GM15510 (cell line): Measurements from ENCODE around the gene EHMT1.

Experiments used
- POLR2A ChIP-seq: IDR thresholded peaks from 3 replicates; pipeline ENCODE4 v1.6.1; 2011; ENCODE audit warnings: borderline replicate concordance; ENCODE audit not compliant: insufficient read length; ENCODE audit errors: extremely low read depth

EHMT1 gene

DNA sequence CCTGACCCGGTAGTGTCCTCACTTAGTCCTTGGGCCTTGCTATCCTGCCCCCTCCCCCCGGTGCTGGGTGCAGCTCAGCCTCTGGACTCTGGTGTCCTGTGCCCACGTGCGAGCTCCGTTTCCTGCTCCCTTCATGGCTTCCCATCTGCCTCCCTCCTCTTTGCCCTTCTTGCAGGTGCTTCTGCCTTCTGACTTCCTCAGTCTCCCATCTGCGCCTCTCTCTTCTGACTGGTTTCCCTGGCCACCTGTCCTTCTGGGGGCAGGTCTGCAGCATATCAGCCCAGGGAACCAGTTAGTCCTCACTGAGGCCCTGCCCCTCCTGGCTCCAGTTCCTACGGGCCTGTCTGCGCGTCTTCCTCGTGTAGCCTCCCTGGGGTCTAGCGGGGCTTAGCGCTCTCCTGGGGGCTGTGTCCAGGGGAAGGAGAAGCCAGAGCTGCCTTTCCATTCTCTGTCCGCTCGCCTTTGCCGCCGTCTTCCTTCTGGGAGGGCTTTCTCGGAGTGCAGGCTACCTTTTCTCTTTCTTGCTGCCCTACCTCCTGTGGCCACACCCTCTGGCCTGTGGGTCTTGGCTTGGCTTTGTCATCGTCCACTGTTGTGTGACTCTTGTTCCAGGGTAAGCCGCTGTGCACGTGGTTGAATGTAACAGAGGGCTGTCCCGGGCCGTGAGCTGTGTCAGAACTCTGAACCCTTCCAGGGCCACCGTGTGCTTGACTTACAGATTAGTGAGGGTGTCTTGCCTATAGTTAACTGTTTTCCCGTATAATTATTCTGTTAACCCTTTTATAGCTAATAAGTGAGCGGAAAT, 51.8 kb downstream of the EHMT1 start:
- TF ChIP-seq POLR2A, result no peak

DNA sequence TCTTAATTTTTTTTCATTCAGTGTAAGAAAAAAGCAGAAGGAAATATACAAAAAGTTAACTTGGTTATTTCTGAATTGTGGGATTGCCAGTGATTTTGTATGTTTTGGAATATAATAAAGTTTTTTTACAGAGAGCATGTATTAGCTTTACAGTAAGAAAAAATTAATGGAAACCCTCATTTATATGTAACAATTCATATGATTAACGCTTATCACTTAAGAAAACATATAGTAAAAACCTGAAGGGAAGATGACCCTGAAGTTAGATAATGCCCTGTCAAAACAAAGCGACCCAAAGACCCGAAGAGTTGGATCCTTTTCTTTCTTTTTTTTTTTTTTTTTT, 52.4 kb downstream of the EHMT1 start:
- TF ChIP-seq POLR2A, result no peak

DNA sequence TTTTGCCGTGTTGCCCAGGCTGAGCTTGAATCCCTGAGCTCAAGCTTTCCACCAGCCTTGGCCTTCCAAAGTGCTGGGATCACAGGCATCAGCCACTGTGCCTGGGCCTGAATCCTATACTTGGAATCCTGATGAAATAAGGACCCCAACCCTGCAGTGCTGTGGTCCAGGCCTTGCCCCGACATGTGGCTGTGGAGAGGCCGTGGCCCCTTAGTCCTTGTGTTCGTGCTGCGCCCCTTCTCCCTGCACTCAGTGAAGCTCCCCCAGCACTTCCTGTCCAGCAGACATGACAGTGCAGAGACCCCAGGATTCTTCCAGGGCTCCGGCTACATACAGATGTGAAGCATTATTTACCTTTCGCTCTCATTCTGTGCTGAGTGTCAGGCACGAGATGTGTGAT, 52.9 kb downstream of the EHMT1 start:
- no peak for TF ChIP-seq POLR2A

DNA sequence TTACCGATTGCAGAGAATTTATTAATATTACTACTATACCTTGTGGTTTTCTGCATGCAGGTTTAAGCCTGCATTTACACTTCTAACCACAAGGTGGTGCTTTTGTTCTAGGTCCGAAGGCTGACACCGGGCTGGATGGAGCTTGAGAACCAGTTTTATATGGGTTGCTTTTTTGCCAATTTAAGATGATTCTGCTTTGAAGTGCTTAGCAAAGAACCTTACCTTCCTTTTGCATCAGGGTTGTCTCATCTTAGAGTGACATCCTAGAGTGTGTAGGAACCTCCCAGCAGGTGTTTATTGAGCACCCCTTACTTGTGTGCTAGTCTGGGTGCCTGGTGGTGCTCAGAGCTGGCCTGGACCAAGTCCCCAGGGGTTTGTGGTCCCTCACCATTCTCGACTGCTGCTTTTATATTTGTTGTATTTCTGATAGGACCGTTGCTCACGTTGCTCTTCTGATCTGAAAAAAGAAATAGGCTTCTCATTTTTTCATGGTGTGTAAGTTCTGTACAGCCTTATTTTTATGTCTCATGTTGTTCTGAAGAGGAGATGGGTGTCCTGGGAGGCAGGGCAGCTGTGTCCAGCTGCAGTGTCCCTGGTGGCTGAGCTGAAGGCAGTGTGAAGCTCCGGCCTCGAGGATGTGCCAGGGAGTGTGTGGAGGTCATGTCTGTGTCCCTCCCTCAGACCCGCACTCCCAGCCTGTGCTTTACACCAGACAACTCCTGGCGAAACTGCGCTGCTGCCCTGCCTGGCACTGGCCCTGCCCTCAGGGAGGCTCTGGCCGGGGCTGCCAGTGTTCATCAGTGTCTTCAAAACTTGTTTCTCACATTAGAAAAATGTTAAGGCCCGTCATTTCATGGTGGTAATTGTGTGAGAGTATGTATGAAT, 54.3 kb downstream of the EHMT1 start:
- no peak for TF ChIP-seq POLR2A

DNA sequence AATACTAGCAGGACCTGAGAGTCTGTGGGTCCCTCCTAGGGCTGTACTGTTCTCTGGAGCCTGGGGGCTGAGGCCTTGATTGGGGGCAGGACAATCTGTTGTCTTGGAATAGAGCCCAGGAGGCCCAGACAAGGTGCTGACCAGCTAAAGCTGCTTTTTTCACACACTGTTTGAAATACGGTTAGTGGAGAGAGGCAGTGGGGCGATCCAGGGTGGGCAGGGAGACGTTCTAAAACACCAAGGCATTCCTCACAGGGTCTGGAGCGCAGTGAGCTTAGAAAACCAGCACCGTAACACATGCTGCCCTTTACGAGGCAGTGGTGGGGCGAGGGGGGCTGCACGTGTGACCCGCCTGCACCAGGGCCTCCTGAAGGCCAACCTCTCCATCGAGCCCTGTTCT, 55.1 kb downstream of the EHMT1 start:
- TF ChIP-seq POLR2A, result no peak

DNA sequence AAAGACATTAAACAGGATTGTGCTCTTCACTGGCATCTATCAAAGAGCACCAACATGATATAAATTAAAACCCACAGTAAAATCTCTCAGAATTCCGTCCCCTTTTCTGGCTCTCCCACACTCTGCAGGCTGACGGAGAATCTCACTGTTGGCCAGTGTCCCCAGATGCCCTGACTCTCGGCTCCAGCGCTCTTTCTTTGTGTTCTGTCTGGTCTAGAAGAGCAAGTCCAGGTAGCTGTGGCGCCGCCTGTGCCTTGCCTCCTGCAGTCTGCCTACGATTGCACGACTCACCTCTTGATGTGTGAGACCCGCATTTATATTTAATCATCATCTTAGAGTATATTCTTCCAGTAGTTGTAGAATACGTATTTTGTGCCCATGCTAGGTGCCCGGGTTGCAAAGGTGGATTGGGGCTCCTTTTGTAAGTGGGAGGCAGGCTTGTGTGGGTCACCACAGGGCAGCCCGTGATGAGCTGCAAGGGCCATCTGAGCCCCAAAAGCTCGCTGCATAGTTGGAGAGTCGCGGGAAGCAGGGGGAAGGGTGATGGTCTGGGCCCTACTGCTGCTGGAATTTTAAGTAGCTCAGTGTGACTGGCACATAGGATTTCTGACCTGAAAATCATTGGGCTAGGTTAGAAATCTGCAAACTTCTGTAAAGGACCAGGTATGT, 55.6 kb downstream of the EHMT1 start:
- TF ChIP-seq POLR2A, result no peak

DNA sequence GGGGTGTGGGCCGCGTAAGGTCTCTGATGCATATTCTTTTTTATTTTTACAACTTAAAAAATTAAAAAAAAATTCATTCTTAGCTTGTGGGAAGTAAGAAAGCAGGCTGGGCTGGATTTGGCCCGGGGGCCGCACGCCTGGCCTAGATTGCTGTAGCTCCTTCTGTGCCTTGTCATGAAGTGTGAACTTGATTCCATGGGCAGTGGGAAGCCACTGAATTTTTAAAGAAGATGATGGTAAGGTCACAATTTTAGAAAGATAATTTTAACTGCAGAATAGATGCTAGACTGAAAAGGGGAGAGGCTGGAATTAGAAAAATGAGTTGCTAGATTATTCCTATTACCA, 56.1 kb downstream of the EHMT1 start:
- no peak for TF ChIP-seq POLR2A

DNA sequence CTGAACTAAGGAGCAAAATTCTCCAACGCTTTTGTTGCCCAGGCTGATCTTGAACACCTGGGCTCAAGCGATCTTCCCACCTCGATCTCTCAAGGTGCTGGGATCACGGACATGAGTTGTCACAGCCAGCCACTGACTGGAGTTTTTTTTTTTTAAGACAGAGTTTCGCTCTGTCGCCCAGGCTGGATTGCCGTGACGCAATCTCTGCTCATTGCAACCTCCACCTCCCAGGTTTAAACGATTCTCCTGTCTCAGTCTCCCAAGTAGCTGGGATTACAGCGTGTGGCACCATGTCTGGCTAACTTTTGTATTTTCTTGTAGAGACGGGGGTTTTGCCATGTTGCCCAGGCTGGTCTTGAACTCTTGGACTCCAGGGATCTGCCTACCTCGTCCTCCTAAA, 58.2 kb downstream of the EHMT1 start:
- no peak for TF ChIP-seq POLR2A

DNA sequence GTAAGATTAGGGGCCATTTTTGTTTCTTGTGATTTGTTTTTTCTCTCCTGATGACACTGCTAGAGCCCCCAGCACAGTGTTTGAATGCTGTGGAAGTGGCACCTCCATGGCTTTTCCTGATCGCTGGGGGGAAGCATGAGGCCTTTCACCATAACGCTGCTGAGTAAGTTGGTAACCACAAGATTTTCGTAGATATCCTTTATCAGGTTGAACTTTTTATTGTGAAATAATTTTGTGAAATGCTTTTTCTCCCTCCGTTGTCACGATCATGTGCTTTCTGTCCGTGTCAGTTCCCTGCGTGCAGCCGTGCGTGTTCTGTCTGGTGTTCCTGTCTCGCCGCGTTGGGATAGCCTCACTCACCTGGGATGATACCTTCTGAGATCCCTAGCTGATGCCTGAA, 59.4 kb downstream of the EHMT1 start:
- no peak for TF ChIP-seq POLR2A

DNA sequence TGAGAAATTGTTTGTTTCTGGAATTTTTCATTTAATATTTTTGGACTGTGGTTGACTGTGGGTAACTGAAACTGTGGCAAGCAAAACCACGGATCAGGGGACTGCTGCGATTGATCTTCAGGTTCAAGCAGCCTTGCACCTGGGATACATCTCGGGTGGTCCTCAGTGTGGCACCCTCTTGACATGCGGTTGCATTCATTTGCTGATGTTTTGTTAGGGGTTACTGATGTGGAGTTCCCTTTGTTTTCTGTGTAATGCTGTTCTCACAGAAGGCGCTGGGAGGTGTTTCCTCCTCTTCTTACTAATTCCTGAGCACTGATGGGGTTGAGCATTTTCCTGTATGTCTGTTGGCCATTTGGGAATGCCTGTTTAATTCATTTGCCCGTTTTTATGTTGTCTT, 60.4 kb downstream of the EHMT1 start:
- no peak for TF ChIP-seq POLR2A

DNA sequence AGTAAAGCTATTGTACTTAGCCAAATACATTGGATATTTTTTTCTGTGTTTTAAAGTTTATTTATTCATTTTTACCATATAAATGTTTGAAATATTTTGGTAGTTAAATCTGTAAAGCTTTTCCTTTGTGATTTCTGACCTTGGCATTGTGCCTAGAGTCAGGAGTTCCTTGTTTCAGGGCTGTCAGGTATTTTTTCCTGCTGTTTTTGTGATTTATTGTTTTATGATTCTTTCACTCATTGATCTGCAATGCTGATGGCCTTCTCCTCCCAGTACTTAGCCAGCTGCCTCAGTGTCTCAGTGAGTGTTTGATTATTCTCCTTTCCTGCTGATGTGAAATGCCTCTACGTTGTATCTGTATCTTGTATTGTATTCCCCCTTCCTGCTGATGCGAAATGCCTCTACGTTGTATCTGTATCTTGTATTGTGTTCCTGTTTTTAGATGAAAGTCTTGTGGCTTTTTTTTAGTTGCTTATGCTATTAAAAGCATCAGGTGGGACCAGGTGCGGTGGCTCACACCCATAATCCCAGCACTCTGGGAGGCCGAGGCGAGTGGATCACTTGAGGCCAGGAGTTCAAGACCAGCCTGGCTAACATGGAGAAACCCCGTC, 61.0 kb downstream of the EHMT1 start:
- TF ChIP-seq POLR2A, result no peak

DNA sequence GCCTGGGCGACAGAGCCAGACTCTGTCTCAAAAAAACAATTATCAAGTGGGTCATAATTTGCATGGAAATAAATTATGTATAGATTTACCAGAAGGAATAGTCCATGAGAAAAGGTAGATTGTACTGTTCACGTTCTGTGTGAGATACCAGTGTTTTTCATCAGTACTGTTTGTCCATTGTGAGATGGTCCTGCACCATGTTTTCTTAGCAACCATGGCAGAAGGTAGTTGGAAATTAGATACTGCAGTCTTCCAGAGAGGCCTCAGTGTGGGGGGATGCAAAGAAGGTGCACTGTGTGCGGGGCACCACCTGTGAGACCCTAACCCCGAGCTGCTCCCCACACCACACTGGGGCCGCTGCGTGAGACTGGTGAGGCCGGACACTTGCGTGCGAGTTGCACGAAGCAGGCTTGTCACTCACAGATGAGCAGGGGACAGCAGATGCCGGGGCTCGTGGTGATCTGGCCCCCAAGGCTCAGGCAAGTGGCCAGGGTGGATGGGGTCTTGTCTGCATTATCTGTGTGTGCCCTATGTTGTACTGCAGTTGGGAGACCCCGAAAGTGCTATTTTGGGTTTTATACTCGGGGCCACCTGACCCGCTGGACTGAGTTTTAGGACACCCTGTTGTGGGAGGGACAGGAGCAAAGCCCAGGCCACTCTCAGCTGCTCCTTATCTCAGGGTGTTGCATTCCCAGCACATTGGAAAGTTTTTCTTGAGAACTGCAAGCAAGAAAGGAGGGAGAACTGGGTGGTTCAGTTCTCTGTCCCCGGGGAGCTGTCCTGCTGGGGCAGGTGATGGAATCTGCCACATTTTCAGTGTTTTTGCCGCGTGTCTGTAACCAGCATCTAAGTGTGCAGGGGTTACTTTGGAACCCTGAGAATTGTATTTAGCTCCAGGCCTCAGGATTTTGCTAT, 61.9 kb downstream of the EHMT1 start:
- TF ChIP-seq POLR2A, result no peak

DNA sequence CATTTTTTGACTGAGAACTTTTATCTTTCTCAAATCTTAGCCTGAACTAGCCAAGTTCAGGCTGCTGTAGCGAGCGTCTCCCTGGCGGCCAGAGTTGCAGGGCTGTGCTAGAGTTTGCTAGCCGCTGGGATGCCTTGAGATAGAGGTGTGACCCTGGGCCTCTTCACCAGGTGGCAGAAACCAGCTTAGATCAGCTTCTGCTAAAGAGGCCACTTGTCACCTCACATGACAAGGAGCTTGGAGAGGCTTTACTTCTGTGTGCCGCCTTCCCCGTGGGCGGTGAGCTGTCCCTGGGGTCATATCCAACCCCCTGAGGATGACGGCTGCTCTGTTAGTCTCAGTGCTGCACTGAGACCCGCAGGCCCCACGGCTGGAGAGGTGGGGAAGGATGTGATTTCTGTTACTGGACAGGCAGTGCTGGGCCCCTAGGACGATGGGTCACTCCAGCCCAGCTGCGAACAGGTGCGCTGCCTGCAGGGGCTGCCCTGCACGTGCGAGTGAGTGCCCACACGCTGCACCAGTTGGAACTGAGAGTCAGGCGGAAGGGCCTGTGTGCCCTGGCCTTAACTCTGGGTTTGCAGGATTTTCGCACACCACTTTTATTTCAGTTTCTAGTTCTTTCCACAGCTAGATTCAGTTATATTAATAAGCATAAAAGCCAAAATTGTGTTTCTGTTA, 63.8 kb downstream of the EHMT1 start:
- no peak for TF ChIP-seq POLR2A
